Progenitor cell of endocrine pancreas (in vitro differentiated cells): ENCODE results near the gene SLC39A8. TPM values are rescaled to one million over a fixed set of nuclear protein-coding genes. Genes with fewer than 3 reads are reported as not detected.

Experiments used
- DNase-seq: peaks from one replicate; pipeline ENCODE4 v3.0.0; 2021; ENCODE audit warnings: low spot score; ENCODE audit not compliant: unreplicated experiment
- H3K27ac Mint-ChIP-seq: 2 replicates; pipeline ENCODE4 v1.8.0; 2021; ENCODE audit warnings: mild to moderate bottlenecking, moderate library complexity, mixed read lengths
- H3K27me3 Mint-ChIP-seq: 2 replicates; pipeline ENCODE4 v1.8.0; 2021; ENCODE audit warnings: mixed read lengths
- H3K36me3 Mint-ChIP-seq: 2 replicates; pipeline ENCODE4 v1.8.0; 2022; ENCODE audit warnings: mixed read lengths; ENCODE audit not compliant: insufficient read depth
- H3K4me1 Mint-ChIP-seq: 2 replicates; pipeline ENCODE4 v1.8.0; 2021; ENCODE audit warnings: low read depth, mixed read lengths
- H3K4me3 Mint-ChIP-seq: 2 replicates; pipeline ENCODE4 v1.8.0; 2021; ENCODE audit warnings: low read depth, mild to moderate bottlenecking, moderate library complexity, mixed read lengths
- H3K9me3 Mint-ChIP-seq: 2 replicates; pipeline ENCODE4 v1.8.0; 2021; ENCODE audit warnings: low read depth, mixed read lengths
- CTCF ChIP-seq: fragments of 200-600 bp; sonication (generic); IDR thresholded peaks from one replicate; pipeline ENCODE4 v1.5.0; 2021; ENCODE audit warnings: antibody characterized with exemption, mild to moderate bottlenecking; ENCODE audit not compliant: unreplicated experiment
- total RNA-seq: library from RNA; stranded (reverse); gene quantifications from 2 replicates; pipeline ENCODE4 v1.2.1, GENCODE V29; 2021

SLC39A8 gene
- total RNA-seq, 1 donor from 2014 or later: 1.6 TPM

- Mint-ChIP-seq H3K36me3 (no peaks in the 10 kb centered on the region), H3K27me3 (no peaks in the 10 kb centered on the region), H3K4me3 (no peak overlapping the region), H3K9me3 (peaks cover 6% of the 10 kb centered on the region), H3K27ac (no peak overlapping the region), H3K4me1 (no peaks in the 10 kb centered on the region)
- no peak for TF ChIP-seq CTCF
- no peak for DNase-seq
These were observed 122.4 kb downstream of the SLC39A8 start for GRCh38 chr4:102222838-102223409.

GRCh38 chr4:102219129-102219528 lies 126.2 kb downstream of the SLC39A8 start:
- TF ChIP-seq CTCF: no peak
- no peak for DNase-seq
- H3K4me3 Mint-ChIP-seq: no peak overlapping the region
- H3K27me3 Mint-ChIP-seq: no peaks in the 10 kb centered on the region
- no peak overlapping the region for H3K27ac Mint-ChIP-seq
- no peaks in the 10 kb centered on the region for H3K36me3 Mint-ChIP-seq
- peaks cover 3% of the 10 kb centered on the region for H3K9me3 Mint-ChIP-seq
- H3K4me1 Mint-ChIP-seq: no peaks in the 10 kb centered on the region

GRCh38 chr4:102218656-102219055 lies 126.6 kb downstream of the SLC39A8 start:
- Mint-ChIP-seq H3K27ac (no peak overlapping the region), H3K9me3 (peaks cover 3% of the 10 kb centered on the region), H3K4me1 (no peaks in the 10 kb centered on the region), H3K4me3 (no peak overlapping the region), H3K27me3 (no peaks in the 10 kb centered on the region), H3K36me3 (no peaks in the 10 kb centered on the region)
- DNase-seq: no peak
- TF ChIP-seq CTCF: no peak

GRCh38 chr4:102217775-102218355 lies 127.4 kb downstream of the SLC39A8 start:
- H3K27me3 Mint-ChIP-seq: no peaks in the 10 kb centered on the region
- H3K4me3 Mint-ChIP-seq: no peak overlapping the region
- peaks cover 3% of the 10 kb centered on the region for H3K9me3 Mint-ChIP-seq
- H3K36me3 Mint-ChIP-seq: no peaks in the 10 kb centered on the region
- no peak for TF ChIP-seq CTCF
- DNase-seq: no peak
- no peak overlapping the region for H3K27ac Mint-ChIP-seq
- H3K4me1 Mint-ChIP-seq: no peaks in the 10 kb centered on the region

GRCh38 chr4:102217345-102217744 lies 127.9 kb downstream of the SLC39A8 start:
- no peaks in the 10 kb centered on the region for H3K36me3 Mint-ChIP-seq
- no peak for DNase-seq
- no peak overlapping the region for H3K4me3 Mint-ChIP-seq
- no peaks in the 10 kb centered on the region for H3K27me3 Mint-ChIP-seq
- no peaks in the 10 kb centered on the region for H3K4me1 Mint-ChIP-seq
- peaks cover 3% of the 10 kb centered on the region for H3K9me3 Mint-ChIP-seq
- H3K27ac Mint-ChIP-seq: no peak overlapping the region
- TF ChIP-seq CTCF: no peak
